PC-3 (cell line): ENCODE results near the gene RBM10. TPM values are rescaled to one million over a fixed set of nuclear protein-coding genes. Genes with fewer than 3 reads are reported as not detected.

Source experiments
- ATAC-seq: fragments of 200-7000 bp; cut with Tn5 transposase; 2 replicates; pipeline ENCODE4 v1.9.1; 2020; ENCODE audit warnings: mild to moderate bottlenecking, moderate library complexity
- BruUV-seq: library from RNA; stranded (reverse); fragments of 400-500 nt; replicated peaks from 2 replicates; lab custom pipeline; 2021; lab: Mats Ljungman, UMichigan
- CTCF ChIA-PET: fragments of 300-600 bp; sonication (Branson Sonifier 250); formaldehyde crosslinking; loops from one replicate; lab custom pipeline; 2022; ENCODE audit warnings: antibody characterized with exemption; lab: Charles Lee
- POLR2A ChIA-PET: fragments of 300-600 bp; sonication (Branson Sonifier 250); formaldehyde crosslinking; loops from one replicate; lab custom pipeline; 2022; ENCODE audit warnings: antibody characterized with exemption; ENCODE audit not compliant: unreplicated experiment; lab: Charles Lee
- DNase-seq: peaks from one replicate; pipeline ENCODE4 v3.0.0-alpha.2; 2015
- H2AFZ ChIP-seq: fragments of 300-600 bp; sonication (generic); 2 replicates; pipeline ENCODE4 v1.6.0; 2016; ENCODE audit warnings: antibody characterized with exemption, low read length
- H3F3A ChIP-seq: fragments of 300-600 bp; sonication (generic); one replicate; pipeline ENCODE4 v1.6.0; 2017; ENCODE audit warnings: antibody characterized with exemption, low read length, control low read depth, mild to moderate bottlenecking; ENCODE audit not compliant: unreplicated experiment
- H3K27ac ChIP-seq: fragments of 300-600 bp; sonication (generic); 2 replicates; pipeline ENCODE4 v1.5.1; 2016; ENCODE audit warnings: mild to moderate bottlenecking, low read length
- H3K27me3 ChIP-seq: fragments of 300-600 bp; sonication (generic); 2 replicates; pipeline ENCODE4 v1.6.1; 2016; ENCODE audit warnings: low read length, mixed read lengths
- H3K36me3 ChIP-seq: fragments of 300-600 bp; sonication (generic); 2 replicates; pipeline ENCODE4 v1.6.1; 2016; ENCODE audit warnings: low read depth, mixed run types, low read length, mixed read lengths
- H3K4me1 ChIP-seq: fragments of 300-600 bp; sonication (generic); 2 replicates; pipeline ENCODE4 v1.5.1; 2016; ENCODE audit warnings: low read length; ENCODE audit not compliant: insufficient read depth
- H3K4me2 ChIP-seq: fragments of 300-600 bp; sonication (generic); 2 replicates; pipeline ENCODE4 v1.6.0; 2016; ENCODE audit warnings: low read length
- H3K4me3 ChIP-seq: fragments of 300-600 bp; sonication (generic); 2 replicates; pipeline ENCODE4 v1.5.1; 2016; ENCODE audit warnings: mild to moderate bottlenecking, low read length, mixed read lengths
- H3K79me2 ChIP-seq: fragments of 300-600 bp; sonication (generic); 2 replicates; pipeline ENCODE4 v1.6.1; 2017; ENCODE audit warnings: low read length, mixed read lengths
- H3K9ac ChIP-seq: fragments of 300-600 bp; sonication (generic); 2 replicates; pipeline ENCODE4 v1.6.0; 2016; ENCODE audit warnings: mild to moderate bottlenecking, low read length
- H3K9me2 ChIP-seq: fragments of 300-600 bp; sonication (generic); replicated peaks from 2 replicates; pipeline ENCODE4 v1.6.1; 2016; ENCODE audit warnings: mixed run types, low read length, mixed read lengths
- H3K9me3 ChIP-seq: fragments of 300-600 bp; sonication (generic); 2 replicates; pipeline ENCODE4 v1.6.1; 2016; ENCODE audit warnings: low read length, mixed read lengths
- H4K20me1 ChIP-seq: fragments of 300-600 bp; sonication (generic); 2 replicates; pipeline ENCODE4 v1.6.1; 2016; ENCODE audit warnings: low read length, mixed read lengths
- CTCF ChIP-seq: fragments of 300-600 bp; sonication (generic); conservative IDR thresholded peaks from 2 replicates; pipeline ENCODE4 v1.5.1; 2017; ENCODE audit warnings: antibody characterized with exemption, low read depth, mild to moderate bottlenecking, low read length
- EZH2 ChIP-seq: fragments of 300-600 bp; sonication (generic); IDR thresholded peaks from one replicate; pipeline ENCODE4 v1.6.1; 2017; ENCODE audit warnings: antibody characterized with exemption, mild to moderate bottlenecking, low read length; ENCODE audit not compliant: unreplicated experiment
- EZH2phosphoT487 ChIP-seq: fragments of 300-600 bp; sonication (generic); IDR thresholded peaks from 2 replicates; pipeline ENCODE4 v1.6.1; 2018; ENCODE audit warnings: mild to moderate bottlenecking, antibody characterized with exemption, low read length, borderline replicate concordance
- intact Hi-C: fragments of 100-400 bp; cut with micrococcal nuclease; formaldehyde crosslinking; loops from 2 replicates; pipeline ENCODE4 v1.9.0; 2023
- total RNA-seq: library from RNA; depleted of rRNA; stranded (reverse); fragments of >200 nt; gene quantifications from 2 replicates; pipeline ENCODE4 v1.2.3, GENCODE V29; 2014

RBM10 gene
- total RNA-seq, 1 experiment from 2014 or later, result 71.5 TPM

DNA sequence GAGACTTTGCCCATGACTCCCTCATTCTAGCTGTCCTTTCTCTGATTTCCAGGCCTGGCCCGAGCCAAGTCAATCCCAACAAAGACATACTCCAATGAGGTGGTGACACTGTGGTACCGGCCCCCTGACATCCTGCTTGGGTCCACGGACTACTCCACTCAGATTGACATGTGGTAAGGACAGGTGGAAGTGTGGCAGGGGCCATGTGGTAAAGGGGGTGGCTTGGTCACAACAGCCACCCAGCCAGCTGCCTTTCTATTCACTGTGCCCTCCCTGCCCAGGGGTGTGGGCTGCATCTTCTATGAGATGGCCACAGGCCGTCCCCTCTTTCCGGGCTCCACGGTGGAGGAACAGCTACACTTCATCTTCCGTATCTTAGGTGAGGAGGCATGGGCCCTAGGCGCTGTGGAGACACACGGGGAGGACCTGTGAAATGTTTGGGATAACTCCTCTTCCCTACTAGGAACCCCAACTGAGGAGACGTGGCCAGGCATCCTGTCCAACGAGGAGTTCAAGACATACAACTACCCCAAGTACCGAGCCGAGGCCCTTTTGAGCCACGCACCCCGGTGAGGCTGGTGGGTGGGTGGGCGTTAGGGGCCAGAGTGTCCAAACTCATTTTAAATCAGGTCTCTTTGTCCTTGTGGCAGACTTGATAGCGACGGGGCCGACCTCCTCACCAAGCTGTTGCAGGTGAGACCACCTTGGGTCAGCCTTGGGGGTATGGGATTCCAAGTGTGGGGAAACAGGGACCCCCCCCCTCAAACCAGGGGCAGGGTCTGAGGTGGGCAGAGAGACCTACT is 81.7 kb downstream of the RBM10 start:
- no peak overlapping the region for H3K27ac ChIP-seq
- H3K4me3 ChIP-seq, result no peak overlapping the region
- ChIA-PET CTCF (no interaction called here), POLR2A (no interaction called here)
- H3K9ac ChIP-seq, result no peak overlapping the region
- H4K20me1 ChIP-seq, result 0 out of 2 replicates have a peak, but pooled peaks cover 3% of the 10 kb centered on the region
- no peaks in the 10 kb centered on the region for H3K9me3 ChIP-seq
- ATAC-seq (no peak), DNase-seq (no peak)
- no peaks in the 10 kb centered on the region for H3K27me3 ChIP-seq
- no peak for TF ChIP-seq EZH2
- TF ChIP-seq CTCF, result no peak
- TF ChIP-seq EZH2phosphoT487, result no peak
- H3K4me1 ChIP-seq, result no peaks in the 10 kb centered on the region
- H3F3A ChIP-seq, result no peaks in the 10 kb centered on the region
- no peak overlapping the region for H2AFZ ChIP-seq
- H3K36me3 ChIP-seq, result peaks cover 52% of the 10 kb centered on the region
- no peaks in the 10 kb centered on the region for H3K9me2 ChIP-seq
- peaks cover 12% of the 10 kb centered on the region for H3K79me2 ChIP-seq
- BruUV-seq, result TSS peak; percentile 20
- intact Hi-C loops, result no loop called here
- no peak overlapping the region for H3K4me2 ChIP-seq

DNA sequence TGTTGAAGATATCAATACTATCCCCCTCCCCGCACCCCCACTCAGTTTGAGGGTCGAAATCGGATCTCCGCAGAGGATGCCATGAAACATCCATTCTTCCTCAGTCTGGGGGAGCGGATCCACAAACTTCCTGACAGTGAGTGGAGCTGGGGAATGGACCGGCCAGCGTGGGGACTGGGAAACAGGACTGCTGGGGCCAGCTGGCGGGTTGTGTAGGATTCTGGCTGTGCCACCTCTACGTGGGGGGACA is 82.2 kb downstream of the RBM10 start:
- Histone ChIP-seq H3K36me3 (peaks cover 52% of the 10 kb centered on the region), H3K27ac (no peak overlapping the region), H3F3A (no peaks in the 10 kb centered on the region), H3K27me3 (no peaks in the 10 kb centered on the region), H3K9ac (no peak overlapping the region), H2AFZ (no peak overlapping the region), H3K4me2 (no peak overlapping the region), H3K9me2 (no peaks in the 10 kb centered on the region), H3K9me3 (no peaks in the 10 kb centered on the region), H3K4me1 (peaks cover 2% of the 10 kb centered on the region), H4K20me1 (no peaks in the 10 kb centered on the region), H3K79me2 (peaks cover 7% of the 10 kb centered on the region), H3K4me3 (no peak overlapping the region)
- DNase-seq, result no peak
- intact Hi-C loops, result no loop called here
- ChIA-PET CTCF (no interaction called here), POLR2A (no interaction called here)
- ATAC-seq, result no peak
- no peak for TF ChIP-seq CTCF
- TF ChIP-seq EZH2phosphoT487, result no peak
- TF ChIP-seq EZH2, result no peak
- BruUV-seq, result no TSS peak

DNA sequence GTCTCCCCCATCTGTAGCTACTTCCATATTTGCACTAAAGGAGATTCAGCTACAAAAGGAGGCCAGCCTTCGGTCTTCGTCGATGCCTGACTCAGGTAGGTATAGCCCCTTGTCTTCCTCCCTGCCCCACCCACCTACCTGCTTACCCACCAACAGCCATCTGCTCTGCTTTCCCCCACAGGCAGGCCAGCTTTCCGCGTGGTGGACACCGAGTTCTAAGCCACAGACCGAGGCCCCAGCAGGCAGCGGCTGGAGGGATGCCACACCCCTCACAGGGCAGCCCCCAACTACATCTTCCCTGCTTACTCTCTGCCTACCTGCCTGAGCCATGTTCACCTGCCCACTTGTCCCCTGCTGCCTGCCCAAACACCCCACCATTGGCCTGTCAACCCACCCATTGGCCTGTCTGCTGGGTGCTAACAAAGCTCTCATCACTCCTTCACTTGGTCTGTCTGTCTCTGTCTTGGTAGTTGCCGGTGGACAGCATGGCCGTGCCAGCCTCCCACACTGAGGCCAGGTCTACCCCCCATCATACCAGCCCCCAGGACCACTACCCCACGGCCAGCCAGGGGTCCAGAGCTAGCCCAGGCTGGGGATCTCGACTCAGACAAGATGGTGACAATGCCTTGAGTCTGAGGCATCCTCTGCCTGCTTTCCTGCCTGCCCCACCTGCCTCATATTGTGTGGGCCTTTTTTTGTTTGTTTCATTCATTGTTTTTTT is 83.7 kb downstream of the RBM10 start:
- H3K79me2 ChIP-seq, result peaks cover 8% of the 10 kb centered on the region
- no peak overlapping the region for H3K9ac ChIP-seq
- ChIA-PET CTCF (no interaction called here), POLR2A (no interaction called here)
- H3K4me1 ChIP-seq, result peaks cover 9% of the 10 kb centered on the region
- TF ChIP-seq EZH2phosphoT487 (no peak), EZH2 (no peak), CTCF (no peak)
- no peak for ATAC-seq
- peaks cover 47% of the 10 kb centered on the region for H3K36me3 ChIP-seq
- intact Hi-C loops, result no loop called here
- no peak overlapping the region for H3K27ac ChIP-seq
- H3F3A ChIP-seq, result no peaks in the 10 kb centered on the region
- H3K9me2 ChIP-seq, result no peaks in the 10 kb centered on the region
- no peaks in the 10 kb centered on the region for H3K27me3 ChIP-seq
- H2AFZ ChIP-seq, result no peak overlapping the region
- no TSS peak for BruUV-seq
- H3K4me3 ChIP-seq, result no peak overlapping the region
- H4K20me1 ChIP-seq, result no peaks in the 10 kb centered on the region
- DNase-seq, result no peak
- no peak overlapping the region for H3K4me2 ChIP-seq
- H3K9me3 ChIP-seq, result no peaks in the 10 kb centered on the region
